ENCODE results near the gene ANO10. TPM values are rescaled to one million over a fixed set of nuclear protein-coding genes. Genes with fewer than 3 reads are reported as not detected.
"Not testable (repeated sequence)": the region's sequence is repeated elsewhere in the genome, so short reads cannot be mapped to it uniquely, and the experiment has no call there.

ANO10 gene
- total RNA-seq, 1 donor: 54.0 TPM

- no peak for TF ChIP-seq CTCF (IDR thresholded peaks at IDR 0.05; ENCODE audit: insufficient read depth, low read depth, low read length)
- no peak overlapping the region for H3K4me3 ChIP-seq (ENCODE audit: low read depth, low read length)
- no peak for DNase-seq (ENCODE audit: low read depth)
Measured at GRCh38 chr3:43364926-43365325, 256.9 kb downstream of the ANO10 start.

- no peak for TF ChIP-seq CTCF (IDR thresholded peaks at IDR 0.05; ENCODE audit: insufficient read depth, low read depth, low read length)
- no peak for DNase-seq (ENCODE audit: low read depth)
- H3K4me3 ChIP-seq (ENCODE audit: low read depth, low read length): no peak overlapping the region
Measured at GRCh38 chr3:43364494-43364893, 257.3 kb downstream of the ANO10 start.

DNA sequence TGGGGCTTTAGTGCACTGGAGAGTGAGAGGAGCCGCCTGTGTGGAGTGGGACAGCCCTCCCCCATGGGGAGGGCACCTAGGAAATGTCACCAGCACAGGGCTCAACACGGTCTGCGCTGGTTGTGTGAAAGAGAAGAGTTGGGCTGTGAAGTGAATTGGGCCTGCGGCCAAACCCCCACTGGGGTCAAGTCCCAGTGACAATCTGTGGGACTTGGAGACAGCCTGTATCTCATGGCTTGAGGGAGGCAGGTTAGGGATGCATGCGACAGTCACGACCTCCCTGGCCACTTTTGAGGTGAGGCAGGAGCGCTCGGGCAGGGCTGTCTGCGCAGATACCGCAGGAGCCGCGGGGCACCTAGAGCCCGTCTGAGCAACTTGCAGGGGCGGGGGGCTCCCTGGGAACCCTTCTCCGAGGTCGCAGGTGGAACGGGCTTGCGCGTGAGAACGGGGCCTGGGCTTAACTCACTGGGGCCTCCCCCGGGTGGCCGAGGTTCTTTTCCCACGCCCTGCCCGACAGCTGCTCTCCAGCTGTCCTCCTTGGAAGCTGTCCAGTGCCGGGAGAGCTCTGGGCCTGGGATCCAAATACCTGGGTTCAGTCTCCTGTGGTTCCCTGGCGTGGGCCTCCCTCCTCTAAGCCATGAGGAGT is 258.1 kb downstream of the ANO10 start:
- H3K4me3 ChIP-seq (ENCODE audit: low read depth, low read length): no peak overlapping the region
- DNase-seq (ENCODE audit: low read depth): peak; percentile 93
- TF ChIP-seq CTCF (IDR thresholded peaks at IDR 0.05; ENCODE audit: insufficient read depth, low read depth, low read length): no peak

GRCh38 chr3:43362961-43363360 is 258.9 kb downstream of the ANO10 start:
- TF ChIP-seq CTCF (IDR thresholded peaks at IDR 0.05; ENCODE audit: insufficient read depth, low read depth, low read length): no peak
- no peak for DNase-seq (ENCODE audit: low read depth)
- no peak overlapping the region for H3K4me3 ChIP-seq (ENCODE audit: low read depth, low read length)

GRCh38 chr3:43362183-43362582 is 259.6 kb downstream of the ANO10 start:
- DNase-seq (ENCODE audit: low read depth): no peak
- no peak for TF ChIP-seq CTCF (IDR thresholded peaks at IDR 0.05; ENCODE audit: insufficient read depth, low read depth, low read length)
- H3K4me3 ChIP-seq (ENCODE audit: low read depth, low read length): no peak overlapping the region

- no peak for TF ChIP-seq CTCF (IDR thresholded peaks at IDR 0.05; ENCODE audit: insufficient read depth, low read depth, low read length)
- DNase-seq (ENCODE audit: low read depth): no peak
Measured at GRCh38 chr3:43361077-43361476, 260.7 kb downstream of the ANO10 start.

GRCh38 chr3:43356033-43356432 is 265.8 kb downstream of the ANO10 start:
- not testable (repeated sequence) for H3K4me3 ChIP-seq (ENCODE audit: low read depth, low read length); DNase-seq (ENCODE audit: low read depth)

More at GRCh38 chr3:43361077-43361476, 260.7 kb downstream of the ANO10 start:
- no peak overlapping the region for H3K4me3 ChIP-seq (ENCODE audit: low read depth, low read length)
